ENCODE data around the gene C1orf174. TPM values are rescaled to one million over a fixed set of nuclear protein-coding genes. Genes with fewer than 3 reads are reported as not detected.

C1orf174 gene
- total and polyA plus RNA-seq, 2 of the 13 experiments (the other 11 are each of a cell fraction or from before 2014, with no cell fraction given) = 21.6 to 31.4 TPM

- TF ChIP-seq ARID4A (CRISPR knock-in tag; IDR thresholded peaks at IDR 0.05; ENCODE audit: borderline replicate concordance) (no peak), RBM22 (optimal IDR thresholded peaks at IDR 0.05; ENCODE audit: low read length) (no peak), ZNF30 (CRISPR knock-in tag; IDR thresholded peaks at IDR 0.05) (no peak), ZBTB40 (IDR thresholded peaks at IDR 0.05) (no peak), ZBTB40 (CRISPR knock-in tag; IDR thresholded peaks at IDR 0.05) (no peak), ZNF142 (CRISPR knock-in tag; IDR thresholded peaks at IDR 0.05) (no peak), ZNF414 (CRISPR knock-in tag; IDR thresholded peaks at IDR 0.05) (no peak)
Measured at GRCh38 chr1:3945916-3946840, 46.1 kb upstream of the C1orf174 start (continued).
